ENCODE results near the gene APLP1.

DNA sequence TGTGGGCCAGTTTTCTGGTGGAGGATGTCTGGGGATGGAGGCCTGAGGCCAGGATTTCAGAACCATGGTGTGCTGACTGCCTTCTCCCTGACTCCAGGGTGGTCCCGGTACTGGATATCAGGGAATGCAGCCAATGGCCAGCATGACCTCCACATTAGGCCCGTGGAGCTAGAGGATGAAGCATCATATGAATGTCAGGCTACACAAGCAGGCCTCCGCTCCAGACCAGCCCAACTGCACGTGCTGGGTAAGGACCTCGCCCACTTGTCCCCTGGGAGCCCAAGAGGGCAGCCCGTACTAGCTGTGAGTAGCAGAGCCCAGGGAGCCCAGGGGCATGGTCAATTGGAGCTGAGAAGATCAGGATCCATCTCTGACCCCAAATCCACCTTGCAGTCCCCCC, 10.1 kb upstream of the APLP1 start:
- TF ChIP-seq, protein P1, sequence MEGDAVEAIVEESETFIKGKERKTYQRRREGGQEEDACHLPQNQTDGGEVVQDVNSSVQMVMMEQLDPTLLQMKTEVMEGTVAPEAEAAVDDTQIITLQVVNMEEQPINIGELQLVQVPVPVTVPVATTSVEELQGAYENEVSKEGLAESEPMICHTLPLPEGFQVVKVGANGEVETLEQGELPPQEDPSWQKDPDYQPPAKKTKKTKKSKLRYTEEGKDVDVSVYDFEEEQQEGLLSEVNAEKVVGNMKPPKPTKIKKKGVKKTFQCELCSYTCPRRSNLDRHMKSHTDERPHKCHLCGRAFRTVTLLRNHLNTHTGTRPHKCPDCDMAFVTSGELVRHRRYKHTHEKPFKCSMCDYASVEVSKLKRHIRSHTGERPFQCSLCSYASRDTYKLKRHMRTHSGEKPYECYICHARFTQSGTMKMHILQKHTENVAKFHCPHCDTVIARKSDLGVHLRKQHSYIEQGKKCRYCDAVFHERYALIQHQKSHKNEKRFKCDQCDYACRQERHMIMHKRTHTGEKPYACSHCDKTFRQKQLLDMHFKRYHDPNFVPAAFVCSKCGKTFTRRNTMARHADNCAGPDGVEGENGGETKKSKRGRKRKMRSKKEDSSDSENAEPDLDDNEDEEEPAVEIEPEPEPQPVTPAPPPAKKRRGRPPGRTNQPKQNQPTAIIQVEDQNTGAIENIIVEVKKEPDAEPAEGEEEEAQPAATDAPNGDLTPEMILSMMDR (IDR thresholded peaks at IDR 0.05; ENCODE audit: low read depth, low read length): no peak
- TF ChIP-seq, protein P2, sequence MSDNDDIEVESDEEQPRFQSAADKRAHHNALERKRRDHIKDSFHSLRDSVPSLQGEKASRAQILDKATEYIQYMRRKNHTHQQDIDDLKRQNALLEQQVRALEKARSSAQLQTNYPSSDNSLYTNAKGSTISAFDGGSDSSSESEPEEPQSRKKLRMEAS (IDR thresholded peaks at IDR 0.05; ENCODE audit: low read depth, low read length): no peak
- no peak for TF ChIP-seq MYC (IDR thresholded peaks at IDR 0.05; ENCODE audit: low read depth, low read length)
- no peak for TF ChIP-seq POLR2A (IDR thresholded peaks at IDR 0.05; ENCODE audit: extremely low read depth, insufficient read length)
